GM19324 (cell line): Measurements from ENCODE around the gene VEZF1.
A peak's percentile ranks its signal among the peaks of the same experiment; 100 is the strongest.
"Not testable (repeated sequence)": the region's sequence is repeated elsewhere in the genome, so short reads cannot be mapped to it uniquely, and the experiment has no call there.

Experiments used
- ATAC-seq: cut with Tn5 transposase; IDR thresholded peaks from one replicate; pipeline ENCODE4 v1.9.1; 2021; ENCODE audit warnings: mild to moderate bottlenecking, moderate library complexity; ENCODE audit not compliant: unreplicated experiment, low FRiP score

Gene VEZF1

DNA sequence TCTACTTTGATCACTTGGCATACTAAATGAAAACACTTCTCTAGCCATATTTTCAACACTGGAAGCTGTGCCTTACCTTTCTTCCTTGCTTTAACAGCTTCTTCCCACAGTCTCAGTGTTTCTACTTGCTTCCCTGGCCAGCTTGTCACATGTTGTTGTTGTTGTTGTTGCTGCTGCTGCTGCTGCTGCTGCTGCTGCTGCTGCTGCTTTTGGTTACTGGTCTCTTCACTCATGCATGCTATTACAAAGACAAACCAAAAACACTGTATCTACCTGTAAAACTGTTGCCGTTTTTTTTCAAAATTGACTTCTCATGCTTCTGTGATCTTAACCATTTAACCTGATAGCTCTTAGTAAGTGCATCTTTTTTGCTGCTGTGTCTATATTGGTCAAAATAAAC is 9.0 kb downstream of the VEZF1 start:
- no peak for ATAC-seq

DNA sequence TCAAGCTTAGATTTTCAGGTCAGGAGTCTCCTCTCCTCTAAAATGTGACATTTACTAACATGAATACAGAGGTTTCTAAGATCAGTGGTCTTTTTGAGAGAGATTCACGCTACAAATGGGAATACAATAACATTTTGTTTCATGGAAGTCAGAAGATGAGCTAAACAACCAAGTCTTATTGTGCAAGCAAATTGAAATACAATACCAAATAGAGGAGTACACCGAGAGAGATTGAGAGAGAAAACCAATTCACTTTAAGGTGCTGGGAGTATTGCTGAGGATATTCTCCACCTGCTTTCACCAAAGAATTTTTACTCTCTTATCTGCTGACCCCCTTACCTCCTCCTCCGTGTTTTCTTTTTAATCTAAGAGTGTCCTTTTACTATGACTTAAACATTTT is 11.5 kb downstream of the VEZF1 start:
- ATAC-seq = no peak

DNA sequence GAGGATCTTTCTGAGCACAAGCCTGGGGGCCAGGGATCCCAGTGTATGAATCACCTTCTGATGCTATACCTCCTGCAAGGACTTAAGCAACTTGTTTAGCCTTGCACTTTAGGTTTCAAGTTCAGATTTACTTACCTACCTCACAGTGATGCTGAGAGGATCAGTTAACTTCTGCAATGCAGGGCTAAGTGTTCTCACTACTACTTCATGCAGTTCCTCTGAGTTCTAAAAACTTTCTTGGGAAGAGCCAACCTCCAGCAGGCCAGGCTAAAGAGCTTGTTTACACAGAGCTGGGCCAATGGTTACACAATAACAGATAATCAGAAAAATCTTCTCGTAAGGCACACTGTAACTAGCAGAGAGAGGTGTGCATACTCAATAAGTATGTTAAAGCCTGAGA is 13.0 kb downstream of the VEZF1 start:
- ATAC-seq = no peak

DNA sequence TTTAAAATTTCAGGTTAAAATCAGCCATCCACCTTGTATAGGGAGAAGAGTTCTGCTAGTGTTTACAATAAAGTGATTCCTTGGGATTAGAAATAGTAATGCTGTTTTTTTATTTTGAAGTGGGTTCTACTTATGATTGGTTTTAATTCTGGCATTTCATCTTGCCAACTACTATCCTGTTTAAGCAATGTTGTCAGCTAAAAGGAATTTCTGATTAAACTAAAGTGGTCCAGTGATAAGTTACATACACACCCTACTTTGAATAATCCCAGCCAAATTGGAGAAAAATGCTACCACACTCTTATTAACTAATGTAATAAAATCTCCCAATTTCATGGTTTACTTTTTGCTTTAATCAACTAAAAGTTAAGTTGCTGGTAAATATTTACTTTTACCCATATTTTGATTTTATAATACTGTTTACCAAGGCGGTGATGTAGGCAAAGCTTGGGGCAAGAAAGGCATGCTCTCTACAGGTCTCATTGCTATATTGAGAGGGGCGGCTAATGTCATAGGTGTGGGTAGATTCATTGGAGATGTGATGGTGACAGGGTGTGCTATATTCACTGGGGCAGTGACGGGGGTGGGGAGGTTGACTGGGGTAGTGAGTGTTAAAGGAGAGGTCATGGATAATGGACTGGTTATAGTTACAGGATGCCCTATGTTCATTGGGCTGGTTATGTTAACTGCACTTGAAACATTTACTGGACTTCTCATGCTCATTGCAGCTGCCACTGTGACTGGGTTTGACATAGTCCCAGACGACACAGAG is 13.8 kb downstream of the VEZF1 start:
- not testable (repeated sequence) for ATAC-seq

DNA sequence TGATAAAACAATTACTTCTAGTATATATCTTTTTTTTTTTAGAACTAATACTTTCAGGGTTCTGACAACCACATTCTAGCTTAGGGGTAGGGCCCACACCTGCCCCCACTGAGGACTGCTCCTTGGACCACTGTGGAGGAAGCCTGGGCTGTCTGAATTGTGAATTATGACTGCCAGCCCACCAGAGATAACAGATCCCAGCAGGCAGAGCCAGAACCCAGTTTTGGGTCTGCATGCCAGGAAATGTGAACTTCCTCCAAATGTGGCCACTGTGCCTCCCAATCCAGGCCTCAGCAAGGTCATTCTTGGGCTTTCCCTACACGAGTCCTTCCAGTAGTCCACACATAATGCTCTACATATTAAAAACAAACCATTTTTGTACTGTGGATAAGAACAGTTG is 15.9 kb downstream of the VEZF1 start:
- ATAC-seq = no peak

DNA sequence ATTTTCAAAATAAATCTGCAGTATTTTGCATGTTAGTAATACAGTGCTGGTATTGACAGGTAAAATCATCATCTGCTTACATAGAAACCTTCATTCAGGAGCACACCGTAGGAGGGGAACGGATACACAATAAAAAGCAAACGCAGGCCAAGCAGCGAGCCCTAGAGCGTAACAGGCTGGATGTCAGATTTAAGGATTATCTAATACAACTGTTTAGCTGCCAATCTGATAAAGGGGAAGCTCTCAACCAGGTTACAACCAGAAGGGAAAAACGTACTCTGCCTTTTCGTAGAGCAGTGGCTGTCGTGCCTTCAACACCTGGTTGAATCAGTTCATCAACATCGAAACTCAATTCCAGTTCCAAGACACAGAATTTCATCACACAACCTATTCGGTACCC is 16.5 kb downstream of the VEZF1 start:
- no peak for ATAC-seq

DNA sequence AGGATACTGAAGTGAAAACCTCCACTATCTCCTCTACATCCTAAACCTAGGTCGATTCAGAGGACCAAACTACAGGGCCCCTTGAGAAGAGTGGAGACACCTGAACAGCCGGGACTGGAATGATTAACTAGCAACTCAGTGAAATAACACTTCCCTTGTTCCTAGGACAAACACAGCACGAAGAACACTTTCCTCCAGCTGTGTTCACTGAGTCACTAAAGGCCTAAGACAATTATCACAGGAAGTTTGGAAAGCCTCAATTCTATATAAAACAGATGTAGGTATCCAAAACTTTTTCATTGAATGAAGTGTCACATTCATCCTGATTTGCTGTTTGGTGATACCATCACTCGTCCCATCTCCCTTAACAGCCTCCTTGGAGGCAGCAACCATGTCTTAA is 17.3 kb downstream of the VEZF1 start:
- no peak for ATAC-seq

DNA sequence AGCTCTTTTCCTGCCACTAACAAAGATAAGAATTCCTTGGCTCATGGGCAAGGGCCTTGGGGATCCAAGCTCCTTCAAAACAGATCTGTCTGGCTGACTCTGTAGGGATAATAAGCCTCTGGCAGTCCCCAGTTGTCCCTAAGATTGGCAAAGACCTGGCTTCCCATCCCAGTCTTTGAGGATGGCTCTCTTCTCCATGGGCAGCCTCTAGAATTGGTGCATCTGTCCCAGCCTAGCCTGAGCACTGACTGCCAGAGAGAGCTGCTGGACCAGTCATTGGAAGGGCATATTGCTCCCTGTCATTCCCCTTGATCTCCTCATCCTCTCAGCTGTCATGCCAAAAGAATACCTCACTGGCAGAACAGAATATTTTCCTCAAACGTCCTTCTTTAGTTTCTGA is 19.6 kb downstream of the VEZF1 start:
- ATAC-seq = no peak

DNA sequence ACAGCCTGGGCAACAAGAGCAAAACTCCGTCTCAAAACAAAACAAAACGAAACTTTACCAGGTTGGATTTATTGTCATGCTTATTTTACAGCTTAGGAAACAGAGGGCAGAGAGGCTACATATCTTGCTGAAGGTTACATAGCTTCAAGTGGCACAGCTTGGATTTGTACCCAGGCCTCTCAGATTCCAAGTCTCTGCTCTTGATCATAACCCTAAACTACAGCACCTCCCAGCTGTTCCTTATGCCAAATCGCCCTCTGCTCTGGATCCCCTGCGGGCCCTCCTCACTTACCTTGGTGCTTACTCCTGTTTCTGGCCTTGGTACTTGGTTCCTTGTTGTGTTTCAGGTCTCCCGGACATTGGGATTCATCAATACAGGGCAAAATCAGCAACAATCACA is 21.2 kb downstream of the VEZF1 start:
- no peak for ATAC-seq

DNA sequence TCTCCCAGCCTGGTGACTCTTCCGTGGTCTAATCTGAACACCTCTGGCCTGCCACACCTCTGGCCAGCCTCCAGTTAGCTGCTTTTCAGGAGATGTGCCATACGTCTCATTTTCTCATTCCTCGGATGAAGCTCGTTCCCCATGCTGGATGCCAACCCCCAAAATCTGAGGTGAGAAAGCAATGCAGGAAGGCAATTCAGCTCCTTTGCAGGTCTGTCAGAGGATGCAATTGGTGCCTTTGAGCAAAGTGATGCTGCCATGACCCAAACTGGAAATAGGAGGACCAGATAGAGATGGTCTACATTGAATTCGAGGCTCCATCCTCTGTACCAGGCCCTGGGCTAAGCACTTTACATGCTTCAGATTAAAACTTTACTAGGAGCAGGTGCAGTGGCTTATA is 21.8 kb downstream of the VEZF1 start:
- no peak for ATAC-seq

DNA sequence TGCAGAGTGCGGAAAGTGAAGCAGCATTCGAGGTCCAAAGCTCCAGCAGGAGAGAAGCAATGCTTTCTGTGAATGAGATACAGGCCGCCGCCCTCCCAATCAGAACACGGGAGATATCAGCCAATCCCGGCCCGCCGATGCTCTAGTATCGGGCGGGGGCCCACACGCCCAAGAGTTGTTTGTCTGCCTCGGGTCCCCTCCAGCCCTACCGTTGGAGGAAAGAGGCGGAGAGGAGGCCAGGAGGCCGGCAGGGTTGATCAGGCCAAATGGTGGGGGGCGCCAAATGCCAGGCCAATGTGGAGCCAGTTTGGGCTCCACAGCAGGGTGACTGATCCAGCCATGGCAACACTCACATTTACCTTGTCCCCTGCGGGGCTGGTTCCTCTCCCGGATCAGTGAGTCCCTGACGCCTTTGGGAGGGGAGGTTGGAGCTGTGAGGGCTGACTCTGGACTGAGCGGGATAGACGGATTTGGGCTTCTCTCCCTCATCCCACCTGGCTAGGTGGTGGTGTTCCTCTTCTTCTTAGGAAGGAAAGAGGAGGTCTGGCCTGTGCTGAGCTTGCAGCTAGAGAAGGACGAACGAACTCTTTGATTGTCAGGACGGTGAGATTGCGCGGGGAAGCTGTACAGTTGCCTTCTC is 22.4 kb downstream of the VEZF1 start:
- ATAC-seq = no peak

DNA sequence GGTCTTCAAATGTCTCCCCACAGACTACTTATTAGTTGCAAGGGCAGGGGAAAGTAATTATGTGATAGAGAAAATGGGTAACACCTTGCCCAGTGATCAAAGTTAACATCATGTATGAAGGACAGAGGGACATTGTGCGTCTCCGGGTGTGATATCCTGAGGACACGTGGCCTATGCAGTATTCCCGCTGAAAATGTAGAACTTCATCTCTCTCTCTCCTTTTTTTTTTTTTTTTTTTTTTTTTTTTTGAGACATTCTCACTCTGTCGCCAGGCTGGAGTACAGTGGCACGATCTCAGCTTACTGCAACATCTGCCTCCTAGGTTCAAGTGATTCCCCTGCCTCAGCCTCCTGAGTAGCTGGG is 24.9 kb downstream of the VEZF1 start:
- ATAC-seq = no peak

DNA sequence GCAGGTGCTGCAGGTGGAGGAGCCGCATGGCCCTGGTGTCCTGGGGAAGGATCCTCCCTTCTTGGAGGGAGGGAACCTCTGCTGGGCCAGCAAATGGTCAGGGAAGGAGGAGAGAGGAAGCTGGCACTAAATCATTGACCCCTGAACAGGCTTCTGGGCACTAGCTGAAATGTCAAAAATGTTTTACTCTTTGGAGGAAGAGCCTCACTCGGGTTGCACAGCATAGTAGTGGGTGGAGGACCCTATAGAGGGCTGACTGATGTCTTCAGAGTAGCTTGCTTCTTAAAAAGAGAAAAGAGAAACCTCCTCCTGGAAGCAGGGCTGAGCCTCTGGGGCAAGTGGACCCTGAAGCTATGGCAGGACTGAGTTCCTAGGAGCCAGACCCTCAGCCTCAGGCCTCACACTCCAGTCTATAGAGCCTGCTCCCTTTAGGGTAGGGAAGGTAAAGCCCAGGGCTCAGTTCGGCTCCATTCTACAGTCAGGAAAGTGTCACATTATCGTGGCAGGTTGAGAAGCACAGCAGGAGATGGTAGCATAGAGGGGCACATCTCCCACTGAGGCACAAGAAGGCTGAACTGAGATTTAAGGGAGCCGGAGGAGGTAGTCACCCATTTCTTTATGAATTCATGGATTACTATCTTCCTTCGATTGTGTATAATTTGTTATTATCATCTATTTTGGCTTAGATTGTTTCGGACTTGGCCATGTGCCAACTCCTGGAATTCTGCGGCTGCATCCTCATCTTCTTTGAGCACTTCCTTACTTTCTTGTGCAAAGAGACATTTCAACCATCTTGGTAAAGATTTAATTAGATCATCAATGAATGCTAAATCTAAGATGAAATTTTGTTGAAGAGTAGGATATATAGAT is 25.5 kb downstream of the VEZF1 start:
- no peak for ATAC-seq

DNA sequence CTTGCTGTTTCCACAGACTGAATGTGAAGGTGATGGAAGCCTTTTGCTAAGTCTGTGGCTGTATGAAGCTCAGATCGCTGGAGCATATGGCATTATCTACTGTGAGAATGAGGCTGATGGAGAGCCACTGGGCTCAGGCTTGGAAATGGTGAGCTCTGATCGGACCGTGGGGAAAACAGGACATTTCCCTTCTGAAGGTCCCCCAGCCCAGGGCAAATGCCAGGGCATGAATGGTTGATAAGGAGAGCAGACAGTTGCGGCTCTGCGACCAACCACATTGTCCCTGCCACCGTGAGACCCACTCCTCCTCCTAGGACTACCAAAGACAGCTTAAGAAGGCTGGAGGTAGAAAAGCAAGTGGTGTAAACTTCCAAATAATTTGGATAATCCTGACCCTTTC is 28.1 kb downstream of the VEZF1 start:
- ATAC-seq = no peak

DNA sequence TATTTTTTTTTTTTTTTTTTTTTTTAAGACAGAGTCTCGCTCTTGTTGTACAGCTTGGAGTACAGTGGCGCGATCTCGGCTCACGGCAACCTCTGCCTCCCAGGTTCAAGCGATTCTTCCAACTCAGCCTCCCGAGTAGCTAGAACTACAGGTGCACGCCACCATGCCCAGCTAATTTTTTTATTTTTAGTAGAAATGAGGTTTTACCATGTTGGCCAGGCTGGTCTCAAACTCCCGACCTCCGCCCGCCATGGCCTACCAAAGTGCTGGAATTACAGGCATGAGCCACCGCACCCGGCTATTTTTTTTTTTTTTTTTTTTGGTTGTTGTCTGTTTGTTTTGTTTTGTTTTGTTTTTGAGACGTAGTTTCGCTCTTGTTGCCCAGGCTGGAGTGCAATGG is 29.7 kb downstream of the VEZF1 start:
- not testable (repeated sequence) for ATAC-seq

DNA sequence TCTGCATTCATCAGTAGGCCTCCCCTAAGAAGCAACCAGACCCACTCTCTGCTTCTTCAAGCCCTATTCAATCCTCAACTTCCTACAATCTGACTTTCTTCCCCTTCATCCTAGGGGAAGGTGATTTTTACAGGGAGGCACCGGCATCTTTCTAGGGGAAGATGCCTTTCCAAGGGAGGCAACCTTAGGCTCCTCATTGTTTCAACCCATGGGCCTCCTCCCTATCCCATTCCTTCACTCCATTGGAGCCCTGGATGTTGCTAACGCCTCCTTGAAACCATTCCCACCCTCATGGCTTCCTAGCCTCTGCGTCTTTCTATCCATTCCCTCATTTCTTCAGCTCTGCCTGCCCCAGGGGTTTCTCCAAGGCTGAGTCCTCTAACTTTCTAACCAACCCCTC is 30.2 kb downstream of the VEZF1 start:
- ATAC-seq = no peak

DNA sequence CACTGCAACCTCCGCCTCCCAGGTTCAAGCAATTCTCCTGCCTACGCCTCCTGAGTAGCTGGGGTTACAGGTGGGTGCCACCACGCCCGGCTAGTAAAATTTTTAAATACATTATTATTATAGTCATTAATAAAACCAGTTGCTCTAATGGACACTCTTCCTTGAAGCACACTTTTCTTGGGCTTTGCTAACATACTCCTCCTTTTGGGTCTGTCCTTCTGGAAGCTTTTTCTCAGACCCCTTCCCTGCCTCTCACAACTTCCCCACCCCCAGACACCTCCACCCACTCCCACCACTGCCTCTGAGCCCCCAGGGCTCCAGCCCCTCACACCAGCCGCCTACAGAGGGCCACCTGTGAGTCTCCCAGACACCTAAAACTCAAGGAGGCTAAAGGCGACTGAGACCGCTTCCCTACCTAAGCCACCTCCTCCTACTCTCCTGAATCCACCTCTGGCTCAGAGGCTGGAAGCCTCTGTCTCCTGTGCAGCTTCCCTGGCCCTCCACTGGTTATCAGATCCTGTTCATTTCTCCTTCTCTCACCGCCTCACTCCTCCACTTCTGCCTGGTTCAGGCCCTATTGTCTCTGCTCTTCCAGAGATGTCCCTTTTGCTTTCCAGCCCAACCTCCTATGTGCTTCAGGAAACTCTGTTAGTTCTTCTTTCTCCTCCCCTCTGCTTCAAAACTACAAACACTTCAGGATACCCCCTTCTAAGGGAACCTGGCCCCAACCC is 30.8 kb downstream of the VEZF1 start:
- ATAC-seq = no peak

DNA sequence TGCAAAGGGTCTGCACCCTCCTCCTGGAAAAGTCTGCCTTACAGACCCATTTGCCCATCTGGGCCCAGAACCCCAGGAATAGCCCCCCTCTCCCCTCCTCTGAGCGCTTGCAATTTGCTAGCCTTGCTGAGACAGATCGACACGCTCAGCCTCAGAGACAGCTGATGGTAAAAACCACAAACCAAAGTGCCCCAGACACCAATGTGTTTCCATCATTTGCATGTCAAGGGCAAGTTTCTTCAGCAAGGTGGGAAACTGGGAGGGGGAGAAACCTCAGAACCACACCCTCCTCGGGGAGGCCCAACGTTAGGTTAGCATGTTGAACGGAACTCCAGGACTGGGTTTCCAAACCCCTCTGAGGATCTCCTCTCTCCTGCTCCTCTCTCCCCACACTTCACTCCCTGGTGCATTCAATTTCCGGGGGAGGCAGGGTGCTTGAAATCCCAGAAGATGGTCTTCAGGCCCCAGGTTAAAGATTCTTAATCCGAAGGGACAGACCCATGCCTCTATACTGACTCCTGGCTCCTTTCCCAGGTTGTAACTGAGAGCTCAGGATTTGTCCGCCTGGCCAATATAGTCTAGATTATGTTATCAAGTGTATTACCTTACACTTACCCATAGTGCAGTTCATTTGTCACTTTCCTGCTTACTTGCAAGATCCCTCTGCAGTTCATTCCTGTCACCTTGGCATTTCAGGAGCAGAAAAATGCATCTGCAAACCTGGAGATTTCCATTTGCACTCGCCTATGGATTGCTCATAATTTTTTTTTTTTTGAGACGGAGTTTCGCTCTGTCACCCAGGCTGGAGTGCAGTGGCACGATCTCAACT is 31.5 kb downstream of the VEZF1 start:
- peak; percentile 66 for ATAC-seq

DNA sequence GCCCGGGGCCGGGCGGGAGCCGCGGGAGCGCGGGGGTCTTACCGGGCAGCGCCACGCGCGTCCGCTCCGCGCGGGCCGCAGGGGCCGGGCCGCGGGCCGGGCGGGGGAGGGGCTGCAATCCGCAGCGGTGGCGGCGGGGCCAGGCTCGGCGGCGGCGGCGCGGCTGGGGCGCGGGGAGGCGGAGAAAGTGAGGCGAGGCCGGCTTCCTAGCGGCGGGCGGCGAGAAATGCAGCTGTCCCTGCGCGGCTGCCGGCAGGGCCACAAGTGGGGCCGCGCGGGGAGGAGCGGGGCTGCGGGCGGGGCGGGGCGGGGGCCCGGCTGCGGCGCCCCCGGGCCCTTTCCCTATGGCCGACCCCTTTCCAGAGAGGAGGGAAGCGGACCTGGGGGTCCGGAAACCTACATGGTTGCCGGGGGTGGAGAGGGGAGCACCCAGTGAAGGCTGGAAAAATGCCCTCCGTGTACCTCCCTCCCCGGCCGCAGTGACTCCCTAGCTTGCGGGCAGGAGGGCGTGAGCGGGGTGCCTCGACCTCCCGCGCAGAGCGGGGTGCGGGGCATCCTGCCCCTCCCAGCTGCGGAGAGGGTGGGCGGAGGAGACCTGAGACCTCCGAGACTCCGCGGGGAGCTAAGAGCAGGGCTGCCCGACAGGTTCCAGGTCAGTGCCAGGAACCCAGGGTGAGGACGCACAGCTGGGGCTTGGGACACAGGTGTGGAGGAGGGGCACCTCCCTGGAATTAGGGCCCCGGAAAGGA is 32.7 kb downstream of the VEZF1 start, which contains the start of gene CUEDC1:
Gene CUEDC1, minus strand, starts transcription at position 230 of the 749 bp plus-strand sequence. CDS start 69,848 bp downstream, outside the sequence.
- ATAC-seq = no peak
